Measurements from ENCODE around the gene ZNF883.

DNA sequence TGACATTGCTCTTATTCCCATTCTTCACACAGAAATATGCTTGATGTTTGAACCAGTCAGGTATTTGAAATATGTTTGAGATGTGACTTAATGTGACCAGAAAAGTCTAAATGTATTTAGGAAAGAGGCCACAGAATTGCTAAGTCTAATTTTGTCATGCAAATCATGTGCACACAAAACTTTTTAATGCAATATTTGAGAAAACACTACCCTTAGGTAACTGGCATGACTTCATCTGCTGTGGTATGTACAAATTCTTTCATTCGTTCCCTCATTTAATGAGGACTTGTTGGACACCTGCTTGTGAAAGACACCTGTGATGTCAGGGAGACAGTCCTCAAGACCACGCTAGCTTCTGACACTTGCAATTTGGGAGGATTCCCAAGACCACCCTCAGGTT, 100.3 kb downstream of the ZNF883 start:
- TF ChIP-seq KLF1 (tag; IDR thresholded peaks at IDR 0.05) = no peak
- TF ChIP-seq RBFOX2 (IDR thresholded peaks at IDR 0.05; ENCODE audit: low read depth, low read length) = no peak
- no peak for TF ChIP-seq NFRKB (IDR thresholded peaks at IDR 0.05; ENCODE audit: low read depth)
- no peak for TF ChIP-seq ZC3H8 (IDR thresholded peaks at IDR 0.05)
- no peak for TF ChIP-seq NBN (IDR thresholded peaks at IDR 0.05; ENCODE audit: low read depth)
- TF ChIP-seq, protein P1, sequence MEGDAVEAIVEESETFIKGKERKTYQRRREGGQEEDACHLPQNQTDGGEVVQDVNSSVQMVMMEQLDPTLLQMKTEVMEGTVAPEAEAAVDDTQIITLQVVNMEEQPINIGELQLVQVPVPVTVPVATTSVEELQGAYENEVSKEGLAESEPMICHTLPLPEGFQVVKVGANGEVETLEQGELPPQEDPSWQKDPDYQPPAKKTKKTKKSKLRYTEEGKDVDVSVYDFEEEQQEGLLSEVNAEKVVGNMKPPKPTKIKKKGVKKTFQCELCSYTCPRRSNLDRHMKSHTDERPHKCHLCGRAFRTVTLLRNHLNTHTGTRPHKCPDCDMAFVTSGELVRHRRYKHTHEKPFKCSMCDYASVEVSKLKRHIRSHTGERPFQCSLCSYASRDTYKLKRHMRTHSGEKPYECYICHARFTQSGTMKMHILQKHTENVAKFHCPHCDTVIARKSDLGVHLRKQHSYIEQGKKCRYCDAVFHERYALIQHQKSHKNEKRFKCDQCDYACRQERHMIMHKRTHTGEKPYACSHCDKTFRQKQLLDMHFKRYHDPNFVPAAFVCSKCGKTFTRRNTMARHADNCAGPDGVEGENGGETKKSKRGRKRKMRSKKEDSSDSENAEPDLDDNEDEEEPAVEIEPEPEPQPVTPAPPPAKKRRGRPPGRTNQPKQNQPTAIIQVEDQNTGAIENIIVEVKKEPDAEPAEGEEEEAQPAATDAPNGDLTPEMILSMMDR (IDR thresholded peaks at IDR 0.05 in 2 of 3, conservative IDR thresholded peaks at IDR 0.05 in 1 of 3; ENCODE audit: insufficient read depth in 2 of 3, low read depth in 1 of 3, low read length in 3 of 3) = no peak
- no peak for TF ChIP-seq NRF1 (conservative IDR thresholded peaks at IDR 0.05 in 1 of 2, IDR thresholded peaks at IDR 0.05 in 1 of 2)
- no peak for TF ChIP-seq ZZZ3 (IDR thresholded peaks at IDR 0.05)
- TF ChIP-seq BMI1 (IDR thresholded peaks at IDR 0.05; ENCODE audit: low read length) = no peak
- TF ChIP-seq NR2C2 (CRISPR knock-in tag; IDR thresholded peaks at IDR 0.05) = no peak
- no peak for TF ChIP-seq NR2C2 (tag; IDR thresholded peaks at IDR 0.05)
- TF ChIP-seq, protein P2, sequence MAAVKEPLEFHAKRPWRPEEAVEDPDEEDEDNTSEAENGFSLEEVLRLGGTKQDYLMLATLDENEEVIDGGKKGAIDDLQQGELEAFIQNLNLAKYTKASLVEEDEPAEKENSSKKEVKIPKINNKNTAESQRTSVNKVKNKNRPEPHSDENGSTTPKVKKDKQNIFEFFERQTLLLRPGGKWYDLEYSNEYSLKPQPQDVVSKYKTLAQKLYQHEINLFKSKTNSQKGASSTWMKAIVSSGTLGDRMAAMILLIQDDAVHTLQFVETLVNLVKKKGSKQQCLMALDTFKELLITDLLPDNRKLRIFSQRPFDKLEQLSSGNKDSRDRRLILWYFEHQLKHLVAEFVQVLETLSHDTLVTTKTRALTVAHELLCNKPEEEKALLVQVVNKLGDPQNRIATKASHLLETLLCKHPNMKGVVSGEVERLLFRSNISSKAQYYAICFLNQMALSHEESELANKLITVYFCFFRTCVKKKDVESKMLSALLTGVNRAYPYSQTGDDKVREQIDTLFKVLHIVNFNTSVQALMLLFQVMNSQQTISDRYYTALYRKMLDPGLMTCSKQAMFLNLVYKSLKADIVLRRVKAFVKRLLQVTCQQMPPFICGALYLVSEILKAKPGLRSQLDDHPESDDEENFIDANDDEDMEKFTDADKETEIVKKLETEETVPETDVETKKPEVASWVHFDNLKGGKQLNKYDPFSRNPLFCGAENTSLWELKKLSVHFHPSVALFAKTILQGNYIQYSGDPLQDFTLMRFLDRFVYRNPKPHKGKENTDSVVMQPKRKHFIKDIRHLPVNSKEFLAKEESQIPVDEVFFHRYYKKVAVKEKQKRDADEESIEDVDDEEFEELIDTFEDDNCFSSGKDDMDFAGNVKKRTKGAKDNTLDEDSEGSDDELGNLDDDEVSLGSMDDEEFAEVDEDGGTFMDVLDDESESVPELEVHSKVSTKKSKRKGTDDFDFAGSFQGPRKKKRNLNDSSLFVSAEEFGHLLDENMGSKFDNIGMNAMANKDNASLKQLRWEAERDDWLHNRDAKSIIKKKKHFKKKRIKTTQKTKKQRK (IDR thresholded peaks at IDR 0.05; ENCODE audit: borderline replicate concordance, low read depth, low read length) = no peak
- no peak for TF ChIP-seq MYC (IDR thresholded peaks at IDR 0.05; ENCODE audit: low read depth, low read length)
- TF ChIP-seq MYC (CRISPR knock-in tag; IDR thresholded peaks at IDR 0.05; ENCODE audit: borderline replicate concordance, low read depth) = no peak

All from K562 (cell line).